Stimulated activated CD8-positive, alpha-beta memory T cell treated with anti-CD3 and anti-CD28 coated beads, Interleukin-7, amount 100 ng/mL, for 1 hour (primary cell): Measurements from ENCODE around the gene GPSM1.
"Not testable (repeated sequence)": the region's sequence is repeated elsewhere in the genome, so short reads cannot be mapped to it uniquely, and the experiment has no call there.

Source experiments
- DNase-seq, 2 donors: peaks; one replicate each; pipeline ENCODE4 v3.0.0-alpha.2; 2020; ENCODE audit warnings: low read depth in 2 of 2

The GPSM1 gene

GRCh38 chr9:136343884-136344269, 16.5 kb downstream of the GPSM1 start:
- DNase-seq, result no peak

GRCh38 chr9:136344544-136345280, 17.4 kb downstream of the GPSM1 start:
- DNase-seq, result no peak

GRCh38 chr9:136345281-136346156, 18.2 kb downstream of the GPSM1 start:
- no peak for DNase-seq

GRCh38 chr9:136346157-136346481, 18.8 kb downstream of the GPSM1 start:
- no peak for DNase-seq

GRCh38 chr9:136346927-136347465, 19.7 kb downstream of the GPSM1 start:
- no peak for DNase-seq

GRCh38 chr9:136347472-136348256, 20.3 kb downstream of the GPSM1 start:
- DNase-seq, result no peak

GRCh38 chr9:136348691-136349090, 21.4 kb downstream of the GPSM1 start:
- no peak for DNase-seq

- no peak for DNase-seq
Observed at GRCh38 chr9:136349546-136349945, 22.2 kb downstream of the GPSM1 start.

- no peak for DNase-seq
Observed at GRCh38 chr9:136351252-136351800, 24.0 kb downstream of the GPSM1 start.

GRCh38 chr9:136351868-136352267, 24.5 kb downstream of the GPSM1 start:
- DNase-seq, result not testable (repeated sequence)

- no peak for DNase-seq
Observed at GRCh38 chr9:136352682-136353081, 25.3 kb downstream of the GPSM1 start.

- DNase-seq, result no peak
Observed at GRCh38 chr9:136353088-136353487, 25.7 kb downstream of the GPSM1 start.

- no peak for DNase-seq
Observed at GRCh38 chr9:136353757-136354488, 26.6 kb downstream of the GPSM1 start.

- DNase-seq, result no peak
Observed at GRCh38 chr9:136354592-136355085, 27.3 kb downstream of the GPSM1 start.

- no peak for DNase-seq
Observed at GRCh38 chr9:136355616-136356557, 28.5 kb downstream of the GPSM1 start.

GRCh38 chr9:136357202-136357725, 29.9 kb downstream of the GPSM1 start:
- no peak for DNase-seq

GRCh38 chr9:136358016-136358415, 30.7 kb downstream of the GPSM1 start:
- no peak for DNase-seq

- DNase-seq, result no peak
Observed at GRCh38 chr9:136358888-136359287, 31.5 kb downstream of the GPSM1 start.
